ENCODE results near the gene B3GNT7. TPM values are rescaled to one million over a fixed set of nuclear protein-coding genes. Genes with fewer than 3 reads are reported as not detected.

B3GNT7 gene
- total and polyA plus RNA-seq, 4 donors, result 0.74 to 1.7 (median 1.0) TPM

GRCh38 chr2:231383416-231384108, 11.9 kb upstream of the B3GNT7 start:
- no peak overlapping the region for H3K9ac ChIP-seq (ENCODE audit: low read depth in 1 of 2, low read length in 2 of 2)
- no peak for DNase-seq (ENCODE audit: low spot score)
- no peaks in the 10 kb centered on the region for H3K4me1 ChIP-seq (ENCODE audit: control insufficient read depth in 4 of 4, insufficient read depth in 4 of 4, low read length in 3 of 4)
- 77% methylated on average over 15 of the region's 15 CpGs for WGBS
- no peaks in the 10 kb centered on the region for H3K27me3 ChIP-seq (ENCODE audit: control insufficient read depth in 4 of 4, insufficient read depth in 4 of 4, low read length in 3 of 4)
- no peaks in the 10 kb centered on the region for H3K9me3 ChIP-seq (ENCODE audit: control insufficient read depth in 4 of 4, low read length in 3 of 4)
- no peak overlapping the region for H3K4me3 ChIP-seq (ENCODE audit: low read depth in 1 of 3, low read length in 3 of 3)
- no peak overlapping the region for H3K27ac ChIP-seq (ENCODE audit: low read depth in 1 of 2, low read length in 2 of 2)
- no peaks in the 10 kb centered on the region for H3K36me3 ChIP-seq (ENCODE audit: control insufficient read depth in 4 of 4, insufficient read depth in 3 of 4, low read depth in 1 of 4, low read length in 3 of 4)
- TF ChIP-seq YY1 (IDR thresholded peaks at IDR 0.05), result no peak
- no peak for TF ChIP-seq JUND (IDR thresholded peaks at IDR 0.05)
- TF ChIP-seq GABPA (IDR thresholded peaks at IDR 0.05 in 1 of 2, conservative IDR thresholded peaks at IDR 0.05 in 1 of 2), result no peak
- no peak for TF ChIP-seq ZBTB33 (IDR thresholded peaks at IDR 0.05)
- TF ChIP-seq FOXA2 (IDR thresholded peaks at IDR 0.05), result no peak
- TF ChIP-seq MAX (IDR thresholded peaks at IDR 0.05), result no peak

GRCh38 chr2:231384109-231384435, 11.4 kb upstream of the B3GNT7 start:
- DNase-seq (ENCODE audit: low spot score), result no peak
- Histone ChIP-seq H3K27me3 (ENCODE audit: control insufficient read depth in 4 of 4, insufficient read depth in 4 of 4, low read length in 3 of 4) (no peaks in the 10 kb centered on the region), H3K4me3 (ENCODE audit: low read depth in 1 of 3, low read length in 3 of 3) (no peak overlapping the region), H3K9ac (ENCODE audit: low read depth in 1 of 2, low read length in 2 of 2) (no peak overlapping the region), H3K36me3 (ENCODE audit: control insufficient read depth in 4 of 4, insufficient read depth in 3 of 4, low read depth in 1 of 4, low read length in 3 of 4) (no peaks in the 10 kb centered on the region), H3K27ac (ENCODE audit: low read depth in 1 of 2, low read length in 2 of 2) (no peak overlapping the region), H3K9me3 (ENCODE audit: control insufficient read depth in 4 of 4, low read length in 3 of 4) (no peaks in the 10 kb centered on the region), H3K4me1 (ENCODE audit: control insufficient read depth in 4 of 4, insufficient read depth in 4 of 4, low read length in 3 of 4) (no peaks in the 10 kb centered on the region)
- WGBS, result 94% methylated on average over 2 of the region's 2 CpGs
- no peak for TF ChIP-seq HNF4A (conservative IDR thresholded peaks at IDR 0.05)
- no peak for TF ChIP-seq REST (IDR thresholded peaks at IDR 0.05)
- TF ChIP-seq ATF3 (IDR thresholded peaks at IDR 0.05), result no peak
- TF ChIP-seq JUND (IDR thresholded peaks at IDR 0.05), result no peak
- TF ChIP-seq TAF1 (conservative IDR thresholded peaks at IDR 0.05), result no peak
- TF ChIP-seq NR2F2 (IDR thresholded peaks at IDR 0.05), result no peak
- TF ChIP-seq RXRA (IDR thresholded peaks at IDR 0.05), result no peak
- no peak for TF ChIP-seq ZBTB33 (IDR thresholded peaks at IDR 0.05)
- no peak for TF ChIP-seq FOXA1 (IDR thresholded peaks at IDR 0.05)
- TF ChIP-seq HNF4G (IDR thresholded peaks at IDR 0.05), result no peak
- TF ChIP-seq FOXA2 (IDR thresholded peaks at IDR 0.05), result no peak

Data from liver (tissue), 9 donors.